ENCODE measurements around the gene DNAJB5. TPM values are rescaled to one million over a fixed set of nuclear protein-coding genes. Genes with fewer than 3 reads are reported as not detected.
"Not testable (repeated sequence)": the region's sequence is repeated elsewhere in the genome, so short reads cannot be mapped to it uniquely, and the experiment has no call there.

Gene DNAJB5
- total and polyA plus RNA-seq, 11 donors: 33.6 to 166 (median 88.5) TPM

GRCh38 chr9:35001803-35002502 is 12.4 kb downstream of the DNAJB5 start:
- no peak for ATAC-seq

GRCh38 chr9:35002623-35003022 is 13.1 kb downstream of the DNAJB5 start:
- Histone ChIP-seq H3K4me1 (peaks cover 0 to 8% (median 1%) of the 10 kb centered on the region in 12 donors), H3K27ac (no peak overlapping the region), H3K9me3 (no peaks in the 10 kb centered on the region), H3K4me3 (no peak overlapping the region), H3K36me3 (peaks cover 0 to 8% (median 2%) of the 10 kb centered on the region in 9 donors), H3K27me3 (no peaks in the 10 kb centered on the region)
- intact Hi-C loops (cut with DNase I): no loop called here
- no peak for DNase-seq
- peak in 1 of 4 donors; percentile 10 for ATAC-seq
- TF ChIP-seq POLR2A (IDR thresholded peaks at IDR 0.05): no peak

More at GRCh38 chr9:35001803-35002502, 12.4 kb downstream of the DNAJB5 start:
- TF ChIP-seq POLR2A (IDR thresholded peaks at IDR 0.05) (no peak), CTCF (IDR thresholded peaks at IDR 0.05) (no peak)
- no peaks in the 10 kb centered on the region for H3K27me3 ChIP-seq
- no peaks in the 10 kb centered on the region for H3K9me3 ChIP-seq
- peaks cover 0 to 15% (median 9%) of the 10 kb centered on the region in 9 donors for H3K36me3 ChIP-seq
- intact Hi-C loops (cut with DNase I): no loop called here
- H3K4me3 ChIP-seq: no peak overlapping the region
- WGBS, 4 donors: 95 to 97% (median 96%) methylated on average over 2 of the region's 2 CpGs
- H3K27ac ChIP-seq: no peak overlapping the region
- H3K4me1 ChIP-seq: peaks cover 0 to 15% (median 6%) of the 10 kb centered on the region in 12 donors
- DNase-seq: no peak

- intact Hi-C loops (cut with DNase I); H3K9me3 ChIP-seq; H3K27ac ChIP-seq; H3K36me3 ChIP-seq; H3K4me3 ChIP-seq; DNase-seq; H3K4me1 ChIP-seq; H3K27me3 ChIP-seq; ATAC-seq: not testable (repeated sequence)
- 85 to 90% (median 86%) methylated on average over 14 of the region's 14 CpGs for WGBS, 4 donors
Observed at GRCh38 chr9:35004299-35004698, 14.8 kb downstream of the DNAJB5 start.

GRCh38 chr9:35010351-35010958 is 20.9 kb downstream of the DNAJB5 start:
- Histone ChIP-seq H3K27ac (no peak overlapping the region), H3K4me1 (no peaks in the 10 kb centered on the region), H3K27me3 (no peaks in the 10 kb centered on the region), H3K9me3 (peaks cover 0 to 23% (median 8%) of the 10 kb centered on the region in 12 donors), H3K4me3 (no peak overlapping the region), H3K36me3 (peaks cover 0 to 54% (median 35%) of the 10 kb centered on the region in 9 donors)
- 93 to 96% (median 95%) methylated on average over 3 of the region's 3 CpGs for WGBS, 4 donors
- no peak for DNase-seq
- intact Hi-C loops (cut with DNase I): no loop called here
- TF ChIP-seq POLR2A (IDR thresholded peaks at IDR 0.05) (no peak), CTCF (IDR thresholded peaks at IDR 0.05) (no peak)
- ATAC-seq: no peak

- Histone ChIP-seq H3K4me3 (no peak overlapping the region), H3K9me3 (peaks cover 0 to 23% (median 8%) of the 10 kb centered on the region in 12 donors), H3K36me3 (peaks cover 0 to 67% (median 35%) of the 10 kb centered on the region in 9 donors), H3K27me3 (no peaks in the 10 kb centered on the region), H3K4me1 (no peaks in the 10 kb centered on the region), H3K27ac (no peak overlapping the region)
- TF ChIP-seq POLR2A (IDR thresholded peaks at IDR 0.05): no peak
- no peak for TF ChIP-seq CTCF (IDR thresholded peaks at IDR 0.05)
- intact Hi-C loops (cut with DNase I): no loop called here
- DNase-seq: no peak
- WGBS, 4 donors: 65 to 82% (median 69%) methylated on average over 2 of the region's 2 CpGs
- no peak for ATAC-seq
Observed at GRCh38 chr9:35014517-35014916, 25.0 kb downstream of the DNAJB5 start.

GRCh38 chr9:35023443-35023842 is 33.9 kb downstream of the DNAJB5 start:
- peaks cover 0 to 47% (median 17%) of the 10 kb centered on the region in 9 donors for H3K36me3 ChIP-seq
- ATAC-seq: not testable (repeated sequence)
- 52 to 67% (median 62%) methylated on average over 5 of the region's 5 CpGs for WGBS, 4 donors

More at GRCh38 chr9:35023443-35023842, 33.9 kb downstream of the DNAJB5 start:
- H3K4me1 ChIP-seq: peaks cover 0 to 14% (median 8%) of the 10 kb centered on the region in 12 donors
- H3K9me3 ChIP-seq; H3K27me3 ChIP-seq; intact Hi-C loops (cut with DNase I); H3K27ac ChIP-seq; DNase-seq; H3K4me3 ChIP-seq: not testable (repeated sequence)

All from heart left ventricle (tissue), 16 donors.